Measurements from ENCODE around the gene NT5C3B.
"Not testable (repeated sequence)": the region's sequence is repeated elsewhere in the genome, so short reads cannot be mapped to it uniquely, and the experiment has no call there.

Gene NT5C3B

DNA sequence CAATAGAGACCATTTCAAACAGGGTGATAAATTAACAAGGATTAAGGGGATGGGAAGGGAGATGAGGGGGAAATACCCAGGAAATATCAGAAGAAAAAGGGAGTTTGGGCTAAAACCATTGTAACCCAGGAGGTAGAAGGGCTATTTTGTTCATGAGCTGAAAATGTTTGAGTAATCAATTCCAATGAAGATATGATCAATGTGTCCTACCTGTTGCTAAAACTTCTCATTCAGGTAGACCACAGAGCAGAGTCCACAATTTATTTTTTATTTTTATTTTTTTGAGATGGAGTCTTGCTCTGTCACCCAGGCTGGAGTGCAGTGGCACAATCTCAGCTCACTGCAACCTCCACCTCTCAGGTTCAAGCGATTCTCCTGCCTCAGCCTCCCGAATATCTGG, 3.4 kb upstream of the NT5C3B start:
- DNase-seq (ENCODE audit: low read depth in 2 of 2), result not testable (repeated sequence)

DNA sequence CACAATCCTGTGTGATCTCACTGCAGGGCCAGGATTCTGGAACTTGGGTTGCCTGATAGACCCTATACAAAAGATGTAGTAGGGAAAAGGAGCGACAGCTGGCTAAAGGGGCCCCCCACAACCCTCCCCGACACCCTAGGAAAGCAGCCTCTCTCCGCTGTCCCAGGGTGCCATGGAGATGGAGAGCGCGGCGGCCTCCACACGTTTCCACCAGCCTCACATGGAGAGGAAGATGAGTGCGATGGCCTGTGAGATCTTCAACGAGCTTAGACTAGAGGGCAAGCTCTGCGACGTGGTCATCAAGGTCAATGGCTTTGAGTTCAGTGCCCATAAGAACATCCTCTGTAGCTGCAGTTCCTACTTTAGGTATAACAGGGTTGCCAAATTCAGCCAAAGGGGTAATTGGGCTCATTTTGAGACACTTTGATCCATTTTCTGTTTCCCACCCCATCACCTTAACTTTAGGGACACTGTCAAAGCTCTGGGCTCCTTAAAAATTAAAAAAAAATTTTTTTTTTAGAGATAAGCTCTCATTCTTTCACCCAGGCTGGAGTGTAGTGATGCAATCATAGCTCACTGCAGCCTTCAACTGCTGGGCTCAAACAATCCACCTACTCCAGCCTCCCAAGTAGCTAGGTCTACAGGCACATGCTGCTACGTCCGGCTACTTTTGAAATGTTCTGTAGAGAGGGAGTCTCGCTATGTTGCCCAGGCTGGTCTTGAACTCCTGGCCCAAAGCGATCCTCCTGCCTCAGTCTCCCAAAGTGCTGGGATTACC, 1.9 kb upstream of the NT5C3B start, which contains the start of gene KLHL10:
Gene KLHL10, plus strand, starts transcription at position 65 of the 778 bp plus-strand sequence. Its CDS starts 108 bp downstream, at position 173.
- no peak for DNase-seq (ENCODE audit: low read depth in 2 of 2)

DNA sequence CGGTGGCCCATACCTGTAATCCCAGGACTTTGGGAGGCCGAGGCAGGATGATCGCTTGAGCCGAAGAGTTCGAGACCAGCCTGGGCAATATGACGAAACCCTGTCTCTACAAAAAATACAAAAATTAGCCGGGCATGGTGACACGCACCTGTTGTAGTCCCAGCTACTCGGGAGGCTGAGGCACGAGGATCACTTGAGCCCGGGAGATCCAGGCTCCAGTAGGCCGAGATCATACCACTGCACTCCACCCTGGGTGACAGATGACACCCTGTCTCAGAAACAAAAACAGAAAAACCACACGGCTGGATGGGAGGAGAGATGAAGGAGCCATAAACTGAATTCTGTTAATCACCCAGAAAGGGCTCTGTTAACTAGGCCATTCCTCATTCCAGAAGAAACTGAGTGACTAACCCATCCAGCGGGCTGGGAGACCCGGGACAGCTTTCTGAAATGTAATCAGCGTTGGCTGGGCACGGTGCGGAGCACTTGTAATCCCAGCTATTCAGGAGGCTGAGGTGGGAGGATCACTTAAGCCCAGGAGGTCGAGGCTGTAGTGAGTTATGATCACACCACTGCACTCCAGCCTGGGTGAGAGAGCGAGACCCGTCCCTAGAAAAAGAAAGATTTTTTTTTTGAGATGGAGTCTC, 641 bp upstream of the NT5C3B start:
- no peak for DNase-seq (ENCODE audit: low read depth in 2 of 2)

DNA sequence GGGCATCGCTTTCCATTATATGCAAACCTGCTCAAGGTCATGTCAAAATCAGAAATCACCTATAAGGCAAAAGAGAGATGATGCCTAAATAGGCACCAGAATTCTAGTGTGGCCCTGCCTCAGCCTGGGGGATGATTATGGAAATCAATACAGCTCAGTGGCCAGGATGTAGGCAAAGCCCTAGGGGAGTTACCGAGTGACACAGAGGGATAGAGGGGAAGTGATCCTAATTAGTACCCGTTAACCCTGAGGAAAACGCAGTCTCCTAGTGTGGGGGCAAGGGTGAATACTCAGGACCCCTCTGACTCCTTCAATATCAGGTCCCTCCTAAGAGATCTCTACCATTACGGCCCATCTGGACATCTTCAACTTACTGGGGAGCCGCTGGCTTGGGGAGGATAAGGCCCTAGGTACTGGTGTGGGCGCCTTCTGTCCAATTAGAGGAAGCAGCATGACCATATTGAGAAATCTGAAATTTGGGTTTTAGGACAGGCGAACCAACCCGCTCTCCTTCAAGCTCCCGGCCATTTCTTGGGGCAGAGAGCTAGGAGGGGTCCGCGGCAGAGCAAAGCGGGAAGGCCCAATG, 725 bp downstream of the NT5C3B start:
- DNase-seq (ENCODE audit: low read depth in 2 of 2), result no peak

DNA sequence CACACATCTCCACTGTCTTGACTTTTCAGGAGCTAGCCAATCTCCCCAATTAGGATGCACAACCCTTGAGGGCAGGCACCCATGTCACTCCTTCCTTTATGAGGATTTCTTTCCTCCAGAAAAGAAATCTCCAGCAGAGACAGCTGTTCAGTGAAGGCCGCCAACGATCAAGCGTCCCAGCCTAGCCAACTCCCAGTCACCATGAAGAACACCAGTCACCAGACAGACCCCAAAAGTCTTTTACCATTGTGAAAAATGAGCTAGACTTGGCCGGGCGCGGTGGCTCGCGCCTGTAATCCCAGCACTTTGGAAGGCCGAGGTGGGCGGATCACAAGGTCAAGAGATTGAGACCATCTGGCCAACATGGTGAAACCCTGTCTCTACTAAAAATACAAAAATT, 6.1 kb downstream of the NT5C3B start:
- DNase-seq (ENCODE audit: low read depth in 2 of 2), result not testable (repeated sequence)

DNA sequence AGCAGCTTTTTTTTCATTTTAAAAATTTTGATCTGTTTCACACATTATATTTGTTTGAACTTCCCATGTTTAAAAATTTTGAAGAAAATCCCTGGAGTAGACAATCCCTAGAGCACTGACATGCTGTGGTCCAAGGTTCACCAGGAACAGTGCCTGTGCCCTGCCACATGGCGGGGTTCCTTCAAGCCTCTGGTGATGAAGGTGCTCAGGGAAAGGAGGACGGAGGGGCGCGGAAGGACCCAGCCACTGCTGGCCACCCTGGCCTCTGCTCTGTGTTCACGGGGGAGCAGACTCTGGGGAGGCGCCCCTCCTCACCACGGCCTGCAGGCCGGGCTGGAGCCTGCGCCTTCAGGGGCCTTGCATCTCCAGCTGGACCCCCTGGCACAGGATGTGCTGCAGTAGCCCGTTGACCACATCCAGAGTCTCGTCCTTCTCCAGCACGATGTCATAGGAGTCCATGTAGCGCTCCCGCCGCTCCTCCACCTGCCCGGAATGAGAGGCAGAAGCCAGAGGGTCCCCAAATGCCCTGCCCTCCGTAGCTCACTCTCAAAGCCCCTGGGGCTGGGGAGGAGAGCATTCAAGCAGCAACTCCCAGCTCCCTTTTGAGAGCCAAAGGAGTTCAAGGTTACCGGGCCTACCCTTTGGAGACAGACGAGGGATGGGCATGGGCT, 10.7 kb downstream of the NT5C3B start:
- DNase-seq (ENCODE audit: low read depth in 2 of 2), result no peak

DNA sequence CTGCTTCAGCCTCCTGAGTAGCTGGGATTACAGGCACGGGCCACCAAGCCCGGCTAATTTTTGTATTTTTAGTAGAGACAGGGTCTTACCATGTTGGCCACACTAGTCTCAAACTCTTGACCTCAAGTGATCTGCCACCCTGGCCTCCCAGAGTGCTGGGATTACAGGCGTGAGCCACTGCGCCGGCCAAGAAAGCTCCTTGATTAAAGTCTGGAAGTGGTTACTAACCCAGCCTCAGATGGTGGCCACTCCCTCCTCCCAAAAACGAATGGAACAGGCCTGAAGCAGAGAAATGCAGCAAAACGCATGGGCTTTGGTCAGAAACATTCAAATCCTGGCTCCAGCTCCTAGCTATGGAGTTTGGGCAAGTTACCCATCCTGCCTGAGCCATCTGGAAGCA, 11.9 kb downstream of the NT5C3B start:
- DNase-seq (ENCODE audit: low read depth in 2 of 2), result no peak

DNA sequence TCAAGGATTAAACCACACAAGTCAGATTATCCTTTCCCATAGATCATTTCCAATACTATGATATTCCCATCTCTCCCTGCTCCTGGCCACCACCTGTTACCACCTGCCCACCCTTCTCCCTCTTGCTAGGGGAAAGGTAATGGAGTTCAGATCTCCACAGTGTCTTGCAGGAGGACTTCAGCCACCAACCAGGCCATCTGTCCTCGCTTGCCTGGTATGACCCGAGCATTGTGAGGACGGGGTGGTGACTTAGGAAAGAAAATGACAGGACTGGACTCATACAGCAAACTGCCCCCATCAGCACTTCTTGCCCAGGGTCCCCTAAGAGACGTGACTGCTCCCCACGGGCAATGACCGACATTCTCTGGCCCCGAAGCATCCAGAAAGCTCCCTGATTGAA, 12.5 kb downstream of the NT5C3B start:
- no peak for DNase-seq (ENCODE audit: low read depth in 2 of 2)

DNA sequence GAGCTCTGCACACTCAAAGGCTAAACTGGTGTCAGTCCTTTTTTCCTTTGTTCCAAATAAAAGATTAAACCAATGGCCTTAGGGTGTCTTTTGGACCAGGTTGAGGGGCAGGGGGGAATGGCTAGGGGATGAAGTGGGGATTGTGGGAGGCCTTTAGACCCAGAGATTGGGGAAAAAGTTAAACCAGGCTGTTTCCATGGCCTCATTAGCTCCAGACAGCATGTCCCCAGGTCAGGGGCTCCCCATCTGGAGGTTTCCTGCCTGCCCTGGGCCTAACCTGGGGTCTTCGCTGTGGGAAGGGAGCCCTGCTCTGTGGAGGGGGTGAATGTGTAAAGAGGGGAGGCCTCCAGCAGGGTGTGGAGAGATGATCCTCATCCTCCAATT, 12.9 kb downstream of the NT5C3B start:
- no peak for DNase-seq (ENCODE audit: low read depth in 2 of 2)

DNA sequence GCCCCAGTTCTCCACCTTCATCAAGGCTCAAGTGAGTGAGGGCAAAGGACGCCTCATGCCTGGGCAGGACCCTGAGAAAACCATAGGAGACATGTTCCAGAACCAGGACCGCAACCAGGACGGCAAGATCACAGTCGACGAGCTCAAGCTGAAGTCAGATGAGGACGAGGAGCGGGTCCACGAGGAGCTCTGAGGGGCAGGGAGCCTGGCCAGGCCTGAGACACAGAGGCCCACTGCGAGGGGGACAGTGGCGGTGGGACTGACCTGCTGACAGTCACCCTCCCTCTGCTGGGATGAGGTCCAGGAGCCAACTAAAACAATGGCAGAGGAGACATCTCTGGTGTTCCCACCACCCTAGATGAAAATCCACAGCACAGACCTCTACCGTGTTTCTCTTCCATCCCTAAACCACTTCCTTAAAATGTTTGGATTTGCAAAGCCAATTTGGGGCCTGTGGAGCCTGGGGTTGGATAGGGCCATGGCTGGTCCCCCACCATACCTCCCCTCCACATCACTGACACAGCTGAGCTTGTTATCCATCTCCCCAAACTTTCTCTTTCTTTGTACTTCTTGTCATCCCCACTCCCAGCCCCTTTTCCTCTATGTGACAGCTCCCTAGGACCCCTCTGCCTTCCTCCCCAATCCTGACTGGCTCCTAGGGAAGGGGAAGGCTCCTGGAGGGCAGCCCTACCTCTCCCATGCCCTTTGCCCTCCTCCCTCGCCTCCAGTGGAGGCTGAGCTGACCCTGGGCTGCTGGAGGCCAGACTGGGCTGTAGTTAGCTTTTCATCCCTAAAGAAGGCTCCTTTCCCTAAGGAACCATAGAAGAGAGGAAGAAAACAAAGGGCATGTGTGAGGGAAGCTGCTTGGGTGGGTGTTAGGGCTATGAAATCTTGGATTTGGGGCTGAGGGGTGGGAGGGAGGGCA, 13.6 kb downstream of the NT5C3B start:
- no peak for DNase-seq (ENCODE audit: low read depth in 2 of 2)

DNA sequence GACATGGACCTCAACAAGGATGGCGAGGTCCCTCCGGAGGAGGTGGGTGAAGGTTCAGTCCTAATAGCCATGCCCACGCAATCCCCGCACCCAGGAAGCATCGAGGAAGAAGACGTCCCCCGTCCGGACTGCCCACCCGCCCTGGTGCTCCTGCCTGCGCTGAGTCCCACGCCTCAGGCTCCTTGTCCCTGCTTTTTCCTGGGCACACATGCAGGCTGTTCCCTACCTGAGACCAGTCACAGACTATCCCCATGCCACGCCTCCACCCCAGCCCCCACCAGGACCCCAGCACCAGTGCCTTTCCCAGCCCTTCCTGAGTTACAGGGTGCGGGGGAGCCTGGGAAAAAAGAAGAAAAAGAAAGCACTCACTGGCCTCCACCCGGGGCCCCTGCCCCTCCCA, 14.3 kb downstream of the NT5C3B start:
- DNase-seq (ENCODE audit: low read depth in 2 of 2), result no peak

DNA sequence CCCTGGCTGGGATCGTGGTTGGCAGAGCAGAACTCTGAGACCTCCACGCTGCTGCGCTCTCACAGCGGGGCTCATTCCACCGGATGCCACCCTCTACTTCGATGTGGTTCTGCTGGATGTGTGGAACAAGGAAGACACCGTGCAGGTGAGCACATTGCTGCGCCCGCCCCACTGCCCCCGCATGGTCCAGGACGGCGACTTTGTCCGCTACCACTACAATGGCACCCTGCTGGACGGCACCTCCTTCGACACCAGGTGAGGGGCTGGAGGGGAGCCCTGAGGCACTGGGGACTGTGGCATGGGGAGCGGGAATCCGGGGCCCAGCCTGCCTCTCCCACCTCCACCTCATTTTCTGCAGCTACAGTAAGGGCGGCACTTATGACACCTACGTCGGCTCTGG, 18.0 kb downstream of the NT5C3B start:
- DNase-seq (ENCODE audit: low read depth in 2 of 2), result no peak

DNA sequence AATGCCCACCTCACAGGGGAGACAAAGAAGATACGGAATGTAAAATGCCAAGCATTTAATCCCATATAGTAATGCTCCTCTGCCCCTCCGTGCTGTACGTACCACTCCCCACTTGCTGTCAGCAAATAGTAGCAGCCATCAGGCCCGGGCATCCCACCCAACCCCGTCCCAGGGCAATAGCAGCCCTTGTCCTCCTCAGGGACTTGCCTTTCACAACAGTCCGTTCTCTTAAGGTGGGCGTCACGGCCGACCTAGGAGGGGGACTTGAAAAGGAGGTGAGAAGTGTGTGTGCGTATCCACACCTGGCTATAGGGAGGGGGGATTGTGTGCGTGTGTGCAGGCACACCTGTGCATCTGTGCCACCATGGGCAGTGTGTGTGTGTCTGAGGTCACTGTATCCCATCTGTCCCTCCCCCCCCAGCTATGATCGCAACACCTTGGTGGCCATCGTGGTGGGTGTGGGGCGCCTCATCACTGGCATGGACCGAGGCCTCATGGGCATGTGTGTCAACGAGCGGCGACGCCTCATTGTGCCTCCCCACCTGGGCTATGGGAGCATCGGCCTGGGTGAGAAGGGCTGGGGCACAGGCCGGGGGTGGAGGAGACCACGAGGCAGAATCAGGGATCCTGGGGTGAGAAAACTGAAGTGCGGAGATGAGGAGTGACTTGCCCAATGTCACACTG, 19.3 kb downstream of the NT5C3B start:
- no peak for DNase-seq (ENCODE audit: low read depth in 2 of 2)

DNA sequence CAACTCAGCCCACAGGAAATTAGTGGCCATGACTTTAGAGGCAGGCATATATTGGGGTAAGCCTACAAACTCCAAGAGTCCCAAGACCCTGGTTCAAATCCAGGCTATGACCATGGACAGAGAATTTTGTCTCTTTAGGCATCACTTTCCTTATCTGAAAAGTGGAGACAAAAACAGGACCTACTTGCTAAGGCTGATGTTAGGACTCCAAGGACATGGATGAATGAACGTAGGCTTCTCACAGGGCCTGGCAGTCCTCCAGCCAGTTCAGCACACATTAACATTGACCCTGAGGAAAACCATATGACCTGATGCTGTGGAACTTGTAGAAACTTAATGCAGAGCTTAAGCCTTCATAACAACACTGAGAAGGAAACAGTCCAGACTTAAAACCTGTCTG, 21.8 kb downstream of the NT5C3B start:
- no peak for DNase-seq (ENCODE audit: low read depth in 2 of 2)

DNA sequence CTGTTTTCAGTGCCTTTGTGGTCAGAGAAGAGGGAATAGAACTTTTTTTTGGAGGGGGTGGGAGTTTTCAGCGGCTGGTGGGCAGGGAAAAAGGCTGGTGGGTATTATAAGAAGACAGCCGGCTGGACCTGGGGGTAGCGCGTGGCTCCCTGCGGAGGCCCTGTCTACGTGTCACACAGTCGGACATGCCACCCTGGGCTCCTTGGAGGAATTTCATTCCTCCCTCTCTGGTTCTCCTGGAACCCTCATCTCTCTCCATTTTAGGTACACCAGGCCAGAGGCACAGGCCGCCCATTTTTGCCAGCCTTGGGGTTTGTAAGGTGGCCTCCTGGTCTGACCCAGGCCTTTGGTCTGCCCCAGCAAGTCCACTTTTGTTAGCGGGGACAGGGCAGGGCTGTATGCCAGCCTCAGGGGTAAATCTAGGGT, 22.3 kb downstream of the NT5C3B start:
- DNase-seq (ENCODE audit: low read depth in 2 of 2), result no peak

DNA sequence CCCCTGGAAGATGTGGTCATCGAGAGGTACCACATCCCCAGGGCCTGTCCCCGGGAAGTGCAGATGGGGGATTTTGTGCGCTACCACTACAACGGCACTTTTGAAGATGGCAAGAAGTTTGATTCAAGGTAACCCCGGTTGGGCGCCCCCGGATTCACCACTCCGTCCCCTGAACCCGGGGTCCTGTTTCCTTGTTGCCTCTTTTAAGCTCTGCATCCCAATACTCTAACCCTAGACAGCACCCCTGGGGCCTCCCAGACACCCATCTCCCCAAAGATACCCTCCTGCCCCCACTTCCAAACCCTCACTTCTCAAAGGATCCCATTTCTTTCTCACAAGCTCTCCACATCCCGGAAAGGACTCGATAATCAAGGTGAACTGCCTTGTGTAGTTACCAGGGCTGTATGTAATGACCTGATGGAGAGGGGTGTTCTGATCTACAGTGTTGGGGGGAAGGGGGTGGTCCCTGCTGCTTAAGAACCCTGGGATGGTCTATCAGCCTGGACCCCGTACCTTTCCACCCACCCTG, 22.8 kb downstream of the NT5C3B start:
- no peak for DNase-seq (ENCODE audit: low read depth in 2 of 2)

DNA sequence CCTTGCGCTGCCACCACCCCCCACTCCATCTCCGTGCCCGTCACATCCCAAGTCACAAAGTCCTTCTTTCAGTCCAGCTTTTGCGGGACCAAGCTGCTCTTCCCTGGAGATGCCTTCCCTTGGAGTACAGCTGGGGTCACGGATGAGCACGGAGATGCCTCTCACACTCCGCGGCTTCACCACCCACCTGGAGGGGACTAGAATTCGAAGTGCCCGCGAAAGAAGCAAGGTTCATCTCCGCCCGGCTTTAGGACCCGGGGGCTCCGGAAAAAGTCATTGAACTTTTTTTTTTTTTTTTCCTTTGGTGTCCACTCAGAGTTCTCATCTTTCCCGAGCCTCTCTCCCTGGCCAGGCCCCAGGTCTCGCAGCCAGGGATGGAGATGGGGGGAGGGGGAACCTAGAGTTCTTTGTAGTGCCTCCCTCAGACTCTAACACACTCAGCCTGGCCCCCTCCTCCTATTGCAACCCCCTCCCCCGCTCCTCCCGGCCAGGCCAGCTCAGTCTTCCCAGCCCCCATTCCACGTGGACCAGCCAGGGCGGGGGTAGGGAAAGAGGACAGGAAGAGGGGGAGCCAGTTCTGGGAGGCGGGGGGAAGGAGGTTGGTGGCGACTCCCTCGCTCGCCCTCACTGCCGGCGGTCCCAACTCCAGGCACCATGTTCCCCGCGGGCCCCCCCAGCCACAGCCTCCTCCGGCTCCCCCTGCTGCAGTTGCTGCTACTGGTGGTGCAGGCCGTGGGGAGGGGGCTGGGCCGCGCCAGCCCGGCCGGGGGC, 23.5 kb downstream of the NT5C3B start, which contains the start of gene FKBP10:
Gene FKBP10, plus strand, starts transcription at position 624 of the 771 bp plus-strand sequence. Its CDS starts 31 bp downstream, at position 655.
- peak in 1 of 2 donors; percentile 11 for DNase-seq (ENCODE audit: low read depth in 2 of 2)

DNA sequence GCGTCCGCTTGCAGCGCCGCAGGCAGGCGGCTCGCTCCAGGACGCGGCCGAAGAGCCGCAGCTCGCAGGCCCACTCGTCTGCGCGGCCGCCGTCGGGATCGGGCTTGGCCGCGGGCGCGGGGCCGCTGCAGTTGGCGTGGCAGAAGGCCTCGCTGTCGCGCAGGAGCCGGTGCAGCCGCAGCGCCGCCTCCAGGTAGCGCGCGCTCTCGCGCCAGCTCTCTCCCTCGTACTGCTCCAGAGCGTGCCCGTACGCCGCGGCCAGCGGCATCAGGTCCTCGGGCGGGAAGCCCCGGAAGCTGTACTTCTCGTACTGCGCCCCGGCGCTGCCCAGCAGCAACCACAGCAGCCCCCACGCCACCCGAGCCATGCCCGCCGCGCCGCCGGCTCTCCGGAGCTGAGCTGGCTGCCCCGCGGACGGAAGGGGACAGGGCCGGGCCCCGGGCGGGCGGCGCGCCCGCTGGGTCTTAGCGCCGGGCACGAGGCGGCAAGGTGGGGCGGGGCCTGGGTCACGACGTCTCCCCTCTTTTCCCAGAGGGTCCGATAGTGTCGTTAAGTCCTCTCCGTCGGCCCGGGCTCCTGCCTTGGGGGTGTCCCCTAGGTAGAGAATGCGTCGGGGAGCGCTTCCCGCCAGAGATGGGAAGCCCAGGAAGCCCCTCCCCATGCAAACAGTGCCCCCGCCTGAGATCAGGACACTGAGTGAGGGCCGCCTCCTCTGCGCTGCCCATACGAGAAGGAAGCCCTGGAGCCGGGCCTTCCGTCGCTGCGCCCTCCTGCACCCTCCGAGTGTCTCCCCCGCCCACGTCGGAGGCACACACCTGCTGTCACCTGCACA, 24.3 kb downstream of the NT5C3B start, which contains the start of gene P3H4:
Gene P3H4, minus strand, starts transcription at position 401 of the 832 bp plus-strand sequence. Its CDS starts 34 bp downstream, at position 367.
- DNase-seq (ENCODE audit: low read depth in 2 of 2), result peak; percentile 39 to 59

All from stimulated activated CD8-positive, alpha-beta memory T cell treated with anti-CD3 and anti-CD28 coated beads, Interleukin-7, amount 100 ng/mL, for 1 hour (primary cell).